HG03442 (cell line): ENCODE data around the gene C19orf81.
"Not testable (repeated sequence)": the region's sequence is repeated elsewhere in the genome, so short reads cannot be mapped to it uniquely, and the experiment has no call there.

Source experiments
- ATAC-seq: cut with Tn5 transposase; IDR thresholded peaks from one replicate; pipeline ENCODE4 v1.9.1; 2021; ENCODE audit warnings: mild to moderate bottlenecking, moderate library complexity; ENCODE audit not compliant: unreplicated experiment

The C19orf81 gene

GRCh38 chr19:50649433-50650391, at the start of gene C19orf81:
TSS of gene C19orf81 (plus strand) at chr19:50649445. CDS start at chr19:50649445, 0 bp downstream.
- no peak for ATAC-seq

DNA sequence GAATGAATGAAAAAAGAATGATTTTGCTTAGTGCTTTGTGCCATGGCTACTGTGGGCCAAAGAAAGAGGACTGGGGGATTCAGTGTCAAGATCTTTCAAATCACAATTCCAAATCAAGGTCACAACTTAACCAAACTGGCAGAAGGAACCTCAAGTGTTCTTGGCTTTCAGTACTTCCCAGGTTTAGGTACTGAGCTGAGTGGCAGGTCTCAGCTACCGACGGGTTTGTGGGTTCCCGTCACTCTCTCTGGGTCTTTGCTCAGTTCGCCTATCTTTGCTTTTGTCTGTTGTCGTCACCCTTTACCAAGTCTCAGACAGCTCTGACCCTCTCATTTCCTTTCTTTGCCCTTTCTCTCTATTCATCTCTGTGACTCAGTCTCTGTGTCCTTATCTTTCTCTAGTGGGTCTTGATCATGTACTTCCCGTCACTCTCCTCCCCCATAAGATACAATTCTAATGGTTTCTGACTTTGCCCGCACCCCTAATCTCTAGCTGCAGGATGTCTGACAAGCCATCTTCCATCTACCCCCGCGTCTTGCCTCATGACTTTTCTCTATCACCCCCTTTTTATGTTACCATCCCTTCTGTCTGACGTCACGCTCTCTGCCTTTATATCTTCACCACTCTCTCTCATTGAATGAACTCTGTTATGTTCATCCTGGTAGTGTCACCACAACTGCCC, 47.7 kb upstream of the C19orf81 start:
- no peak for ATAC-seq

- ATAC-seq: no peak
These were observed 47.2 kb upstream of the C19orf81 start for GRCh38 chr19:50602089-50602422.

DNA sequence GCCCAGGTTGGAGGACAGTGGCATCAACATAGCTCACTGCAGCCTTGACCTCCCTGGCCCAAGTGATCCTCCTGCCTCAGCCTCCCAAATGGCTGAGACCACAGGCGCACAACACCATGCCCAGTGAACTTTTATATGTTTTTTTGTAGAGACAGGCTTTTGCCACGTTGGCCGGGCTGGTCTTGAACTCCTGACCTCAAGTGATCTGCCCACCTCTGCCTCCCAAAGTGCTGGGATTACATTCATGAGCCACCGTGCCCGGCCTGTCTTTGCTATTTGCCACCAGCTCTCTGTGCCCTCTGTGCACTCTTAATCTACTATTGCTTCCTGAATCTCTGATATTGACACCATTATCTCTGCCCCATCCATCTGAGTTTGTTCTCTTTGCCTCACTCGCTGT, 46.7 kb upstream of the C19orf81 start:
- no peak for ATAC-seq

- no peak for ATAC-seq
These were observed 46.3 kb upstream of the C19orf81 start for GRCh38 chr19:50602935-50603334.

DNA sequence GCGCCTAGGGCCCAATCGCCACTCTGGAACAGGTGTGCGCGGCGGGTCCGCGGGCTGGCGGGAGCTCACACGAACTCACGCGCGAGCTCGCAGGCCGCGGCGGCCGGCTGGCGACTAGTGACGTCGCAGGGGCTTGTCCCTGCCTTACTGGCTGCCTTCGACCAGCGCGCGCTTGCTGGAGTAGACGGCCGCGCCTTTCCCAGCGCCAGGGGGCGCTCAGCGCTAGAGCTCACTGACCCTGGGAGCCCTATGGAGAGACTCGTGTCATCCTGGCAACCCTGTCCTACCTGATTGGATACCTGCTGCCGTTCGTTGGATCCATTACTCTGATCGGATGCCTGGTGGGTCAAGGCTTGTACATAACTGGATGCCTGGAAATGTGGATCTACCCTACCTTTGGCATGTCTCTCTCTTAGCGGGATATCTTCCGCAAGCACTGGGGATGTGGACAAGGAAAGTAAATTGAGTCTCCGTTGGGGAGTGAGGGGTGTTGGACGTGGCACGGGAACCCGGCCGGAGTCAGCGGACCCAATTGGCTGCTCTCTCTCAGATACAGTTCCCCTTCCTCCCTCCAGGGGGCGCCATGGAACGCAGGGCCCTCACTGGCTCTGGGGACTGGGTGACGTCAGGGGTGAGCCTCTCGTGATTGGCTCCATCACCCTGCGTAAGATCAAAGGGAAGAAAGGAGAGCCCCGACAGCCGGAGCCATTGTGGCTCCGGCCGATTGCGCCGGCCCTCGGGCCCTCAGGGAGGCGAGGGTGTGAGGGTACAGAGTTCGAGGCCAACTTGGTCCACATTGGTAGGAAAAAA, 44.8 kb upstream of the C19orf81 start:
- ATAC-seq: not testable (repeated sequence)

DNA sequence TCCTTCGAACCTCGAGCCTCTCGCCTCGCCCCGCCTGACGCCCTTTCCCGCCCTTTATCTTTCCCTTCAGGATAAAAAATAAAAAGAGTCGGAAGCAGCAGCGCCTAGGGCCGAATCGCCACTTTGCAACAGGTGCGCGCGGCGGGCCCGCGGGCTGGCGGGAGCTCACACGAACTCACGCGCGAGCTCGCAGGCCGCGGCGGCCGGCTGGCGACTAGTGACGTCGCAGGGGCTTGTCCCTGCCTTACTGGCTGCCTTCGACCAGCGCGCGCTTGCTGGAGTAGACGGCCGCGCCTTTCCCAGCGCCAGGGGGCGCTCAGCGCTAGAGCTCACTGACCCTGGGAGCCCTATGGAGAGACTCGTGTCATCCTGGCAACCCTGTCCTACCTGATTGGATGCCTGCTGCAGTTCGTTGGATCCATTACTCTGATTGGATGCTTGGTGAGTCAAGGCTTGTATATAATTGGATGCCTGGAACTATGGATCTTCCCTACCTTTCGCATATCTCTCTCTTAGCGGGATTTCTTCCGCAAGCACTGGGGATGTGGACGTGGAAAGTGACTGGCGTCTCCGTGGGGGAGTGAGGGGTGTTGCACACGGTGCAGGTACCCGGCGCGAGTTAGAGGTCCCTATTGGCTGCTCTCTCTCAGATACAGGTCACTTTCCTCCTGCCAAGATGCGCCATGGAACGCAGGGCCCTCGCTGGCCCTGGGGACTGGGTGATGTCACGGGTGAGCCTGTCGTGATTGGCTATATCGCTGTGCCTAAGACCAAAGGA, 43.0 kb upstream of the C19orf81 start:
- ATAC-seq: not testable (repeated sequence)

- no peak for ATAC-seq
These were observed 41.9 kb upstream of the C19orf81 start for GRCh38 chr19:50607388-50607787.

GRCh38 chr19:50607874-50608785, 41.1 kb upstream of the C19orf81 start:
- no peak for ATAC-seq

GRCh38 chr19:50612504-50613404, 36.5 kb upstream of the C19orf81 start:
- ATAC-seq: not testable (repeated sequence)

DNA sequence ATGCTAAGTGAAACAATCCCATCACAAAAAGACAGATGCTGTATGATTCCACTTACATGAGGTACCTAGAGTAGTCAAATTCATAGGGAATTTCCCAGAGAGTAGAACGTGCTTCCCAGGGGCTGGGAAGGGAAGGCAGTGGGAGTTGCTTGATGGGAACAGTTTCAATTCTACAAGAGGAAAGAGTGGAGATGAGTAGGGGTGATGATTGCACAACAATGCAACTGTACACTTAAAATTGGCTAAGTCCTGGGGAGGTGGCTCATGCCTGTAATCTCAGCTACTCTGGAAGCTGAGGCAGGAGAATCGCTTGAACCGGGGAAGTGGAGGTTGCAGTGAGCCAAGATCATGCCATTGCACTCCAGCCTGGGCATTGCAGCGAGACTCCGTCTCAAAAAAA, 30.9 kb upstream of the C19orf81 start:
- not testable (repeated sequence) for ATAC-seq

- ATAC-seq: not testable (repeated sequence)
These were observed 30.1 kb upstream of the C19orf81 start for GRCh38 chr19:50619184-50619583.

DNA sequence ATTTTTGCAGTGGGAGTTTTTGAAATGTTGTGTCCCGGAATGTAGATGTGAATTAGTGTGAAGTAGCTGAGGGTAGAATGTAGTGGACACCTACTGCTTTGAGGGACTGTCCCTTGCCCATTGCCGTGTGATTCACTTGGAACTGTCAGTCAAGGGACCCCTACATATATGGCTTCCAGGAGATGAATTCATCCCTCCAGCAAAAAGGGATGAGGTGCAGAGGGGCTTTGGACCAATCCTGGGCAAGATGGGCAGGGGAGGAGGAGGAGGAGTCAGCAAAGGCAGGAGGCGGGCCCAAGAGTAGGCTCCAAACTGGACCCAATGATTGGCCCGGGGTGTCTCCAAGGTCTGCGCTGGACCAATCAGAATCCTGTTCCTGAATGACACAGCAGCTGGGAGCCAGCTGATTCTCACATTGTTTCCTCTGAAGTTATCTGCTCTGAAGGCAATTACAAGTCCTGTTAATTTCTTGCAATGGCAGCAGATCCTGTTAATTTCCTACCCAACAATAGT, 28.8 kb upstream of the C19orf81 start:
- ATAC-seq: not testable (repeated sequence)

- ATAC-seq: no peak
These were observed 24.2 kb upstream of the C19orf81 start for GRCh38 chr19:50624949-50625600.

DNA sequence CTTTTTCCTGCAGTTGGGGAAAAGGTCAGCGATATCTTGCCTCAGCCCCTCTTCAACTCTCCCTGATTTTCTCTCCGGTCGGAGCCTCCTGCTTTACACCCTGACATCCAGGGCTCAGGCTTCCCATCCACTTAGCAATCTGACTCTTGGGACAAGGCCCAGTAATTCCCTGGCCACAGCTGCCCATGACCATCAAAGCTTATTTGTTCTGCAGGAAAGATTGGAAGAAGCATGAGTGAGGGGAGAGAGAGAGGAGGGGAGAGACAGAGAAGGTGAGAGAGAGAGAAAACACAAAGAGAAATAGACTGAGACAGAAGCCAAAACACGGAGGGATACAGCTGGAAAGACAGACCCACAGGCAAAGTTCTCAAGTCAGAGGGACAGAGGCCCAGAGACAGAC, 23.2 kb upstream of the C19orf81 start:
- ATAC-seq: no peak

- ATAC-seq: no peak
These were observed 22.4 kb upstream of the C19orf81 start for GRCh38 chr19:50626795-50627194.

DNA sequence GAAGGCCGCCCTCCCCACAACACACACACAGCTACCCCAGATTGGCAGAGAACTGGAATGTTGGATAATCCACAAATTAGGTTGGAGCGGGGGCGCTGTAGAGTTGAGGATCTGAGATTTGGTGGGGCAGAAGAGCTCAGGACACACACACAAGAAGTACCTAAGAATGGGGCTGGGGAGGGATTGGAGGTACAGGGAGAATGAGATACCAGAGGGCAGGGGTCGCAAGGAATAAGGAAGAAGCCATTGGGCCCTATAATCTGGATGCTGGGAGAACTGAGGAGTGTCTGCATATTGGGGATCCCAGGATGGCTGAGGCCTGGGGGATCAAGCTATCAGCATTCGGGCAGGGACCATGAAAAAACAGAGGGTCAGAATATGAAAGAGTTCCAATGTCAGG, 21.1 kb upstream of the C19orf81 start:
- ATAC-seq: no peak

- no peak for ATAC-seq
These were observed 20.7 kb upstream of the C19orf81 start for GRCh38 chr19:50628551-50628950.
